HG03175 (cell line): Measurements from ENCODE around the gene EIF4E3.
A peak's percentile ranks its signal among the peaks of the same experiment; 100 is the strongest.

Experiments used
- ATAC-seq: cut with Tn5 transposase; IDR thresholded peaks from one replicate; pipeline ENCODE4 v1.9.1; 2021; ENCODE audit warnings: mild to moderate bottlenecking, moderate library complexity; ENCODE audit not compliant: unreplicated experiment

Gene EIF4E3

GRCh38 chr3:71690341-71690841 is 34.8 kb downstream of the EIF4E3 start:
- no peak for ATAC-seq

GRCh38 chr3:71689291-71689690 is 35.9 kb downstream of the EIF4E3 start:
- no peak for ATAC-seq

DNA sequence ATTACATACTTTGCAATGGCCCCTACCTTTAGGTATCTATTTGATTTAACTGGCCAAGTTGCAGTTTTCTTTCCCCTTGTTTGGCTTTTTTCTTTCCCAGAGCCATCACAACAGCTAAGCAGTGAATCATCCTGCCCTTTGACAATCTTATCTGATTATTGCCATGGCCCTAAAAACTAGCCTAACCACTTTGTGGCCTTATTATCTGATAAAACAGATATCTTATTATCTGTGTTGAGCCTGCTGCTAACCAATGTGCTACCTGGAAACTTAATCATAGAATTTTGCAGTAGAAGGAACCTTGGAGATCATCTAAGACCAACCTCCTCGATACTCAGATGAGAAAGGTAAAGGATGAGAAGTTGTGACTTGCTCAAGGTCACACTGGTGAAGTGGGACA is 37.1 kb downstream of the EIF4E3 start:
- ATAC-seq: no peak

DNA sequence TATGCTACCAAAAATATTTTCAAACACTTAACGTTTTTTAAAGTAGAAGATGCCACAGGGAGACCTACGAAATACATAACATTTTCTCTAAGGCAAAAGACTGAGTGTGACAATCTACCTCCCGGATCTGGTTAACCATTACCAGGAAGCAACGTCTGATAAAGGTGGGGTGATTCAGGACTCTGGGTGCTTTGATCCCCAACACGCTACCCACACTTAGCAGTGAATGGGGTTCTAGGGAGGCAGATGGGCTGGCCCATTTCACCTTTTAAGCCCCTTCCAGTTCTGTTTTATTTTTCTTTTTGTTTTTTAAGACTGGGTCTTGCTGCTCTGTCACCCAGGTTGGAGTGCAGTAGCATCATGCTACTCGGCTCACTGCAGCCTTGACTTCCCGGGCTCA is 39.5 kb downstream of the EIF4E3 start:
- no peak for ATAC-seq

DNA sequence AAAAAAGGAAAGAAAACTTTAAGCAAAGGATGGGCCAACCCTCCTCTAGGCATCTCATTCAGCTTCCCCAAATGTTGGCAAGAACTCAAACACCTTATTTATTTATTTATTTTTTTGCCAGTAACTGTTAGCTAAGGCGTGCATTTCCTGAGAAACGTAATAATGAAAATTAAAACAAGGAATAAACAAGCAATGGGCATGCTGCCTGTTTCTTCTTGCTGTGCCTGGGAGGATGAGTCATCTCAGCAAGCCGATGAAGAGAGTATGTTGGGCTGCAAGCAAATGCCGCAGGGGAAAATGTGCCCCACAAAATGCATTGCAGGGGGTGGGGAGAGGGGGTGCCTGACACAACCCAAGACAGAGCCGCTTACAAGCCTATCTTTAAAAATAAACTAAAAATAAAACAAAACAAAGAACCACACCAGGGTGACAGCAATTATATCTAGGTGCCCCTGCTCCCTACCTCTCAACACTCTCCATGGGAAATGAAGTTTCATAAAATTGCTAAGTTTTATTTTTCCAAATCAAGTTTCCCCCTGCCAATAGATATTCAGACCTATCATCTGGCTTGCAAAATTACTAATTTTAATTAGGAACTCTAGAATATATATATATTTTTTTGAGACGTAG is 40.3 kb downstream of the EIF4E3 start:
- no peak for ATAC-seq

- ATAC-seq: no peak
These were observed 41.0 kb downstream of the EIF4E3 start for GRCh38 chr3:71684046-71684756.

GRCh38 chr3:71681224-71681668 is 44.0 kb downstream of the EIF4E3 start:
- ATAC-seq: peak; percentile 52

GRCh38 chr3:71680603-71681002 is 44.6 kb downstream of the EIF4E3 start:
- no peak for ATAC-seq

DNA sequence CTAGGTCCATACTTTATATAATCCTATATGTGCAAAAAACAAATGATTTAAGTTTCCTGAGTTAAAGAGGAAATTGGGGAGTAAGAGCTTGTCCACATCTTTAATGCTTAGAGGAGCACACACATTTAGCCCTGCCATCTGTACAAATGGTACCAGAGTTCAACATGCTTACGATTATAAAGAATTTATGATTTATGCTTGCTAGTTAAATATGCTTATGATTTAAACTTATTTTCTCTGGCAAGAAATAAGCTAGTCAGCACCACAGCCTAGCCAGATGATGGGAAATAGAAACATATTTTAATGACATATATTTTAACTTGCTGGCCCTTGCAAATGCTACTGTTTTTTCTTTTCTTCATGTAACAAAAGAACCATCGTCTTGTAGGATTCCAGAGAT is 48.3 kb downstream of the EIF4E3 start:
- no peak for ATAC-seq

DNA sequence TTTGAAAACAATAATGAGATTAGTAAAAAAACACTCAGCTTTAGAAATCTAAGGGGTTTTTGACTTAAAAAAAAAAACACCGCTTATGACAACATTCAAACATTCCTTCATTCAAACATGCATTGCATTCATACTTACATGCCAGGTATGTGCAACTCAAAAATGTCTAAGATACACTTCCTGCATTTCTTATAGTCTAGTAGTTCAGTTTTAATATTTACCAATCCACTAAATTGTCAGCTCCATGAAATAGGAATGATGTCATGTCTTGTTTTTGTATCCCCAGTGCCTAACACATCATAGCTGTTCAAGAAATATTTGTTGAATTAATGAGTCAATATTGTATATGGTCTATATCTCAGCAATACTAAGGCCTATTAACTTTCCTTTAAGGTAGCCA is 51.7 kb downstream of the EIF4E3 start:
- no peak for ATAC-seq

DNA sequence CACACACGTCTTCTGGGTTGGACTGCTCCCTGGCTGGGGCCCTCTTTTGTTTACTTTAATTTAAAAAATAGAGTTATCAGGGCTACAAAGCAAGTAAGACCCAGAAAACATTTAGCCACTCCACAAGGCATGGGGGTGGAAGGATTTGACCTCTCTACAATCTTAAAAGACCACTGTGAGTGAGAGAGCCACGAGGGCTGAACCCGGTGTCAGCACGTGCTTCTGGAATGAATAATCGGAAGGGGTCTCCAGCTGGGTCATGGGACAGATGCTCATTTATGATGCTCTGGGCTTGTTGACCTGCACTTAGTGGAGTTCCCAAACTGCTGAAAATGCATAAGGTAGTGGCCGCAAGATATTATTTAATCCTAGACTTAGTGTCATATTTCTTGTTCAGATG is 52.4 kb downstream of the EIF4E3 start:
- no peak for ATAC-seq

GRCh38 chr3:71672340-71672739 is 52.9 kb downstream of the EIF4E3 start:
- no peak for ATAC-seq

GRCh38 chr3:71671216-71671845 is 53.9 kb downstream of the EIF4E3 start:
- no peak for ATAC-seq

DNA sequence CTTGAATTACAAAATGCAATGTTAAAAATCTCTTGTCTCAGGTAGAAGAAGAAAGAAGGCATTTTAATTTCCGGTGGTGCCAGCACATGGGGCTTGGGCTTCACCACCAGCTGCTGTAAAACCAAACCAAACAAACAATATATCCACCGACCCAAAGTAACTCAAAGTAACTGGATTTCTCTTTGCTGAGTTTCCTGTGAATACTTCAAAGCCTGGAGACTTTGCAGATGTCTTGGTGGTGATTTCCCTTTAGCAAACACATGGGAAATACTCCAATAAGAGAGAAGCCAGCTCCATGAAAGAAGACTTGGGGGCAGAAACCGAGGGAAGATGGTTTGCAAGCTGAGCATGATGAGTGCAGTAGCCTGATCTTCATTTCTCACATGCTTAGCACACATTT is 62.6 kb downstream of the EIF4E3 start:
- ATAC-seq: no peak

- ATAC-seq: no peak
These were observed 63.1 kb downstream of the EIF4E3 start for GRCh38 chr3:71662056-71662455.

DNA sequence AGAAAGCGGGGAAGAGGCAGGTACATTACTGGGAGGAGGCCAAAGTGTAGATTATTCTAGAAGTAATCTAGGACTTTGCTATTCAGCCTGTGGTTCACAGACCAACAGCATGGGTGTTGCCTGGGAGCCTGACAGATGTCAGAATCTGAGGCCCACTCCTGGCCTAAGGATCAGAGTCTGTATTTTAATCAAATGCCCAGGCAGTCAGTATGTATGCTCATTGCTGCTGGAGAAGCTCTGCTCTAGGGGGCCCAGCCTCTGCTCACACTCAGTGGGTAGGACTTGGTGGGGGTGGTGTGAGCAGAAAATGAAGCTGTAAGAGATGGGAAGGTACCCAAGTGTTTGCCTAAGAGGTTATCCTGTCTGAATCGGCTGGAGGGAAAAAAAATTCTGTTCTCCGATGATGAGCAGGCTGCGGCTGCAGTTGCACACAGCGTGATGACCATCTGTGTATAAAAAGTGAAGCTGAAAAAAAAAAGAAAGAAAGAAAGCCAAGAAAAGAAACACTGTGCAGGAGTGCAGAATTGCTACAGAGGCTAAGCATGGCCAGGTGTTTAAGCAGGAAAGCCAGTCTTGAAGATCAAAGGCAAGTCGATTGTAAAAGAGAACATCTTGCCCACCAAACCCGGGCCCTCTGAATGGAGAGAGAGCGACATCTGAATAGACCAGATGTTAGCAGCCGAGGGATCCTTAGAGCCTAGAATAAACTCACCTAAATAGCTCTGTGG is 65.2 kb downstream of the EIF4E3 start:
- ATAC-seq: no peak

GRCh38 chr3:71657831-71658530 is 67.2 kb downstream of the EIF4E3 start:
- no peak for ATAC-seq

- no peak for ATAC-seq
These were observed 70.1 kb downstream of the EIF4E3 start for GRCh38 chr3:71655061-71655460.

DNA sequence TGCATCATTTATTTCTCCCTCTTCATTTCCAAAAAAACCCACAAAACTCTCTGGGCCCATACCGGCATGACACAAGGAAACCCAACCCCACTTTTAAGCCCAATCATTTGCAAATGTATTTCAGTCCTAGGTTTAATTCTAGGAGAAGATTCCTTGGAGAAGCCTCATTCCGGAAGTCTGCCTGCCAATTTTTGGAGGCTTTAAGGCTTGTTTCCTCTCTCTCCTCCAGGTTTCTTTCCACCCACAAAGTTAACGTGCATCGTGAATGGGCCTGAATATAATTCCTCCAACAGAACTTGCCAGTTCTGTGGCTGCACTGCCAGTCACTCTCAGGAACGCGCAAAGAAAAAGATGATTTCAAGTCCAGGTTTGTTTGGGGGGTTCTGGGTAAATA is 71.8 kb downstream of the EIF4E3 start:
- no peak for ATAC-seq

- no peak for ATAC-seq
These were observed 72.3 kb downstream of the EIF4E3 start for GRCh38 chr3:71652781-71653413.
